SK-N-SH treated with all-trans-retinoic acid at 6 μM for 48 hours (cell line): ENCODE results near the gene ACBD6.

Experiments used
- ATAC-seq: fragments of 200-7000 bp; cut with Tn5 transposase; 3 replicates; pipeline ENCODE4 v1.9.1; 2020; ENCODE audit warnings: mild to moderate bottlenecking, moderate library complexity
- ARNTL ChIP-seq: fragments of 450-650 bp; formaldehyde crosslinking; IDR thresholded peaks from 2 replicates; pipeline ENCODE4 v1.5.0; 2020; ENCODE audit warnings: low read depth, mild to moderate bottlenecking, moderate library complexity, borderline replicate concordance
- CREB5 ChIP-seq: fragments of 250-450 bp; sonication (Bioruptor Pico); IDR thresholded peaks from 2 replicates; pipeline ENCODE4 v1.5.1; 2020; ENCODE audit warnings: low read depth, mild to moderate bottlenecking, moderate library complexity
- CSDC2 ChIP-seq: fragments of 250-450 bp; sonication (Bioruptor Pico); IDR thresholded peaks from 2 replicates; pipeline ENCODE4 v1.5.0; 2020; ENCODE audit warnings: mild to moderate bottlenecking, moderate library complexity
- CSRNP3 ChIP-seq: fragments of 250-450 bp; sonication (Bioruptor Pico); IDR thresholded peaks from 2 replicates; pipeline ENCODE4 v1.5.1; 2021; ENCODE audit warnings: mild to moderate bottlenecking, moderate library complexity
- ISL1 ChIP-seq: fragments of 250-450 bp; sonication (Bioruptor Pico); IDR thresholded peaks from 2 replicates; pipeline ENCODE4 v2.1.2; 2022; ENCODE audit warnings: mild to moderate bottlenecking, moderate library complexity
- OSR1 ChIP-seq: fragments of 250-450 bp; sonication (Bioruptor Pico); IDR thresholded peaks from 2 replicates; pipeline ENCODE4 v1.8.0; 2022; ENCODE audit warnings: moderate library complexity, mild to moderate bottlenecking, inconsistent platforms
- PATZ1 ChIP-seq: fragments of 250-450 bp; sonication (Bioruptor Pico); IDR thresholded peaks from 2 replicates; pipeline ENCODE4 v1.8.0; 2020; ENCODE audit warnings: mild to moderate bottlenecking, moderate library complexity, borderline replicate concordance
- POU6F1 ChIP-seq: fragments of 250-450 bp; sonication (Bioruptor Pico); IDR thresholded peaks from 2 replicates; pipeline ENCODE4 v1.8.0; 2021; ENCODE audit warnings: low read depth, mild to moderate bottlenecking, moderate library complexity, borderline replicate concordance
- PPARA ChIP-seq: fragments of 250-450 bp; sonication (Bioruptor Pico); IDR thresholded peaks from 2 replicates; pipeline ENCODE4 v1.5.0; 2020; ENCODE audit warnings: mild to moderate bottlenecking, borderline replicate concordance
- RARB ChIP-seq: fragments of 250-450 bp; sonication (Bioruptor Pico); IDR thresholded peaks from 2 replicates; pipeline ENCODE4 v1.8.0; 2021; ENCODE audit warnings: mild to moderate bottlenecking, moderate library complexity
- SNAI2 ChIP-seq: fragments of 250-450 bp; sonication (Bioruptor Pico); IDR thresholded peaks from 2 replicates; pipeline ENCODE4 v1.5.0; 2020; ENCODE audit warnings: mild to moderate bottlenecking, moderate library complexity
- TCF4 ChIP-seq: fragments of 250-450 bp; sonication (Bioruptor Pico); IDR thresholded peaks from 2 replicates; pipeline ENCODE4 v1.8.0; 2021; ENCODE audit warnings: mild to moderate bottlenecking, moderate library complexity, borderline replicate concordance
- TSHZ2 ChIP-seq: fragments of 250-450 bp; sonication (Bioruptor Pico); IDR thresholded peaks from 2 replicates; pipeline ENCODE4 v1.5.0; 2020; ENCODE audit warnings: mild to moderate bottlenecking, moderate library complexity
- ZC3H10 ChIP-seq: fragments of 250-450 bp; sonication (Bioruptor Pico); IDR thresholded peaks from 2 replicates; pipeline ENCODE4 v1.5.1; 2021; ENCODE audit warnings: mild to moderate bottlenecking, moderate library complexity
- ZFP3 ChIP-seq: fragments of 250-450 bp; sonication (Bioruptor Pico); IDR thresholded peaks from 2 replicates; pipeline ENCODE4 v1.5.0; 2020; ENCODE audit warnings: mild to moderate bottlenecking, moderate library complexity
- ZFP30 ChIP-seq: fragments of 450-650 bp; formaldehyde crosslinking; IDR thresholded peaks from 2 replicates; pipeline ENCODE4 v1.5.0; 2022; ENCODE audit warnings: mild to moderate bottlenecking, moderate library complexity
- ZNF565 ChIP-seq: fragments of 450-650 bp; formaldehyde crosslinking; conservative IDR thresholded peaks from 2 replicates; pipeline ENCODE4 v1.5.0; 2020; ENCODE audit warnings: low read depth, mild to moderate bottlenecking, moderate library complexity
- ZNF8 ChIP-seq: fragments of 450-650 bp; formaldehyde crosslinking; IDR thresholded peaks from 2 replicates; pipeline ENCODE4 v1.5.0; 2020; ENCODE audit warnings: mild to moderate bottlenecking, moderate library complexity

Gene ACBD6

GRCh38 chr1:180376800-180377199, 125.6 kb downstream of the ACBD6 start:
- TF ChIP-seq CSDC2 (CRISPR knock-in tag) (no peak), OSR1 (CRISPR knock-in tag) (no peak), POU6F1 (CRISPR knock-in tag) (no peak), ZNF565 (CRISPR knock-in tag) (no peak), ARNTL (CRISPR knock-in tag) (no peak), ISL1 (CRISPR knock-in tag) (no peak), ZNF8 (no peak), SNAI2 (CRISPR knock-in tag) (no peak), CSRNP3 (CRISPR knock-in tag) (no peak), ZC3H10 (CRISPR knock-in tag) (no peak), CREB5 (CRISPR knock-in tag) (no peak), ZFP30 (CRISPR knock-in tag) (no peak), PATZ1 (CRISPR knock-in tag) (no peak), TSHZ2 (no peak), RARB (no peak), ZFP3 (CRISPR knock-in tag) (no peak)
- ATAC-seq, result no peak

- no peak for ATAC-seq
- TF ChIP-seq POU6F1 (CRISPR knock-in tag) (no peak), PPARA (CRISPR knock-in tag) (no peak), ZNF8 (peak; percentile 90), ARNTL (CRISPR knock-in tag) (no peak)
Observed at GRCh38 chr1:180376253-180376652, 126.1 kb downstream of the ACBD6 start.

- TF ChIP-seq ZNF8 (no peak), ZFP30 (CRISPR knock-in tag) (no peak), TCF4 (no peak)
- ATAC-seq, result no peak
Observed at GRCh38 chr1:180372728-180373127, 129.6 kb downstream of the ACBD6 start.

GRCh38 chr1:180370597-180370996, 131.8 kb downstream of the ACBD6 start:
- TF ChIP-seq SNAI2 (CRISPR knock-in tag) (no peak), ZFP30 (CRISPR knock-in tag) (no peak), ARNTL (CRISPR knock-in tag) (no peak)
- no peak for ATAC-seq
